ENCODE results near the gene ARHGAP1.

ARHGAP1 gene

GRCh38 chr11:46643986-46644385 lies 56.4 kb downstream of the ARHGAP1 start:
- H3K27ac ChIP-seq = no peak overlapping the region
- TF ChIP-seq ZFX (IDR thresholded peaks at IDR 0.05; ENCODE audit: borderline replicate concordance) (no peak), CTCF (IDR thresholded peaks at IDR 0.05) (no peak)

- no peak for TF ChIP-seq ZFX (IDR thresholded peaks at IDR 0.05; ENCODE audit: borderline replicate concordance)
- TF ChIP-seq CTCF (IDR thresholded peaks at IDR 0.05) = no peak
- H3K27ac ChIP-seq = no peak overlapping the region
Measured at GRCh38 chr11:46643531-46643930, 56.9 kb downstream of the ARHGAP1 start.

GRCh38 chr11:46642627-46643335 lies 57.6 kb downstream of the ARHGAP1 start:
- no peak overlapping the region for H3K27ac ChIP-seq
- TF ChIP-seq CTCF (IDR thresholded peaks at IDR 0.05) (no peak), ZFX (IDR thresholded peaks at IDR 0.05; ENCODE audit: borderline replicate concordance) (no peak)

GRCh38 chr11:46641639-46642038 lies 58.8 kb downstream of the ARHGAP1 start:
- no peak for TF ChIP-seq ZFX (IDR thresholded peaks at IDR 0.05; ENCODE audit: borderline replicate concordance)
- no peak for TF ChIP-seq CTCF (IDR thresholded peaks at IDR 0.05)
- no peak overlapping the region for H3K27ac ChIP-seq

- no peak overlapping the region for H3K27ac ChIP-seq
- TF ChIP-seq ZFX (IDR thresholded peaks at IDR 0.05; ENCODE audit: borderline replicate concordance) (no peak), CTCF (IDR thresholded peaks at IDR 0.05) (no peak)
Measured at GRCh38 chr11:46640036-46640788, 60.2 kb downstream of the ARHGAP1 start.

GRCh38 chr11:46639197-46639839 lies 61.1 kb downstream of the ARHGAP1 start:
- H3K27ac ChIP-seq = no peak overlapping the region

More at GRCh38 chr11:46639197-46639839, 61.1 kb downstream of the ARHGAP1 start:
- no peak for TF ChIP-seq CTCF (IDR thresholded peaks at IDR 0.05)
- no peak for TF ChIP-seq ZFX (IDR thresholded peaks at IDR 0.05; ENCODE audit: borderline replicate concordance)
